ENCODE data around the gene ZSCAN26.

GRCh38 chr6:28248916-28249315, 18.0 kb upstream of the ZSCAN26 start:
- TF ChIP-seq CTCF (IDR thresholded peaks at IDR 0.05) (no peak), POLR2A (IDR thresholded peaks at IDR 0.05) (no peak), EP300 (IDR thresholded peaks at IDR 0.05) (no peak), POLR2AphosphoS5 (IDR thresholded peaks at IDR 0.05) (no peak)
